NCI-H2081 treated with DMSO at 0.1 percent for 48 hours (cell line): ENCODE data around the gene TMEM255B.

Experiments used
- DNase-seq: peaks from one replicate; lab custom pipeline; 2025; lab: John Stamatoyannopoulos, UW

The TMEM255B gene

GRCh38 chr13:113804017-113804702 is 45.1 kb downstream of the TMEM255B start:
- DNase-seq = no peak

GRCh38 chr13:113804703-113805430 is 45.8 kb downstream of the TMEM255B start:
- no peak for DNase-seq

GRCh38 chr13:113805431-113806103 is 46.5 kb downstream of the TMEM255B start:
- DNase-seq = no peak

- DNase-seq = no peak
These were observed 47.1 kb downstream of the TMEM255B start for GRCh38 chr13:113806104-113806471.

- DNase-seq = no peak
These were observed 47.5 kb downstream of the TMEM255B start for GRCh38 chr13:113806526-113806925.

GRCh38 chr13:113808058-113808834 is 49.2 kb downstream of the TMEM255B start:
- no peak for DNase-seq

GRCh38 chr13:113809934-113810333 is 50.9 kb downstream of the TMEM255B start:
- no peak for DNase-seq

- DNase-seq = no peak
These were observed 51.6 kb downstream of the TMEM255B start for GRCh38 chr13:113810640-113811039.

- DNase-seq = no peak
These were observed 52.3 kb downstream of the TMEM255B start for GRCh38 chr13:113811081-113811928.

- no peak for DNase-seq
These were observed 53.4 kb downstream of the TMEM255B start for GRCh38 chr13:113812178-113813040.

GRCh38 chr13:113813070-113813748 is 54.2 kb downstream of the TMEM255B start:
- DNase-seq = no peak

- no peak for DNase-seq
These were observed 54.9 kb downstream of the TMEM255B start for GRCh38 chr13:113813749-113814434.

GRCh38 chr13:113814435-113814821 is 55.4 kb downstream of the TMEM255B start:
- no peak for DNase-seq

GRCh38 chr13:113815151-113816058 is 56.4 kb downstream of the TMEM255B start:
- no peak for DNase-seq

GRCh38 chr13:113816254-113816929 is 57.4 kb downstream of the TMEM255B start:
- no peak for DNase-seq

GRCh38 chr13:113816946-113817859 is 58.2 kb downstream of the TMEM255B start:
- DNase-seq = peak; percentile 34
